GM12878 (cell line): ENCODE results near the gene PAF1. TPM values are rescaled to one million over a fixed set of nuclear protein-coding genes. Genes with fewer than 3 reads are reported as not detected.

Source experiments
- ATAC-seq: fragments of 200-7000 bp; cut with Tn5 transposase; 3 replicates; pipeline ENCODE4 v1.9.1; 2020; ENCODE audit warnings: mild to moderate bottlenecking, moderate library complexity
- BruUV-seq: library from RNA; stranded (reverse); fragments of 400-500 nt; replicated peaks from 2 replicates; lab custom pipeline; 2021; lab: Mats Ljungman, UMichigan
- CTCF ChIA-PET: fragments of 300-600 bp; sonication (Branson Sonifier 250); formaldehyde crosslinking; extraction: SDS; loops from one replicate; lab custom pipeline; 2021; ENCODE audit warnings: inconsistent platforms; lab: Yijun Ruan, JAX
- POLR2A ChIA-PET: fragments of 350-600 bp; formaldehyde crosslinking; extraction: SDS; loops from one replicate; lab custom pipeline; 2021; ENCODE audit warnings: inconsistent platforms; lab: Charles Lee
- RAD21 ChIA-PET: fragments of 300-600 bp; sonication (Branson Sonifier 250); formaldehyde crosslinking; loops from one replicate; lab custom pipeline; 2023; ENCODE audit warnings: antibody characterized with exemption; ENCODE audit not compliant: unreplicated experiment; lab: Charles Lee
- SMC1A ChIA-PET: fragments of 300-600 bp; sonication (Branson Sonifier 250); formaldehyde crosslinking; loops from one replicate; lab custom pipeline; 2023; ENCODE audit not compliant: unreplicated experiment, uncharacterized antibody; lab: Charles Lee
- DNase-seq: peaks from one replicate; pipeline ENCODE4 v3.0.0-alpha.2; 2011; ENCODE audit warnings: low read depth, low spot score
- FAIRE-seq: peaks from 3 replicates; lab custom pipeline; 2011; peaks lifted over from hg19 to GRCh38; lab: Jason Lieb, UNC
- H2AFZ ChIP-seq: 2 replicates; pipeline ENCODE4 v1.6.0; 2011; ENCODE audit warnings: low read depth, low read length, control low read depth; ENCODE audit not compliant: control insufficient read depth
- H3K27ac ChIP-seq: 2 replicates; pipeline ENCODE4 v1.5.1; 2011; ENCODE audit warnings: control low read depth; ENCODE audit not compliant: control insufficient read depth, insufficient read depth
- H3K27me3 ChIP-seq, 2 experiments: replicated peaks in 1 of 2; 2 replicates each; pipeline versions ENCODE4 v1.6.0 to v1.6.1; 2011; ENCODE audit warnings: low read length in 1 of 2; ENCODE audit not compliant: control insufficient read depth in 2 of 2, insufficient read depth in 2 of 2
- H3K36me3 ChIP-seq, 2 experiments: 2 replicates each; pipeline ENCODE4 v1.5.1; 2011; ENCODE audit warnings: low read length in 1 of 2; ENCODE audit not compliant: control insufficient read depth in 2 of 2, insufficient read depth in 2 of 2
- H3K4me1 ChIP-seq: 2 replicates; pipeline ENCODE4 v1.6.1; 2011; ENCODE audit warnings: mild to moderate bottlenecking, low read length, moderate library complexity, mixed read lengths; ENCODE audit not compliant: control insufficient read depth, insufficient read depth
- H3K4me2 ChIP-seq: 2 replicates; pipeline ENCODE4 v1.6.0; 2011; ENCODE audit warnings: control low read depth; ENCODE audit not compliant: control insufficient read depth, insufficient read depth
- H3K4me3 ChIP-seq: fragments of 200-600 bp; sonication (generic); 2 replicates; pipeline ENCODE4 v1.5.1; 2016
- H3K79me2 ChIP-seq: 2 replicates; pipeline ENCODE4 v1.6.0; 2011; ENCODE audit warnings: low read length; ENCODE audit not compliant: control insufficient read depth, insufficient read depth
- H3K9ac ChIP-seq: 2 replicates; pipeline ENCODE4 v1.8.0; 2011; ENCODE audit warnings: low read length, control low read depth, mixed read lengths; ENCODE audit not compliant: control insufficient read depth, insufficient read depth
- H3K9me3 ChIP-seq: replicated peaks from 3 replicates; pipeline ENCODE4 v1.5.1; 2011; ENCODE audit warnings: mild to moderate bottlenecking, low read length; ENCODE audit not compliant: control insufficient read depth, insufficient read depth
- H4K20me1 ChIP-seq: 2 replicates; pipeline ENCODE4 v1.6.0; 2011; ENCODE audit not compliant: control insufficient read depth, insufficient read depth
- ATF3 ChIP-seq: IDR thresholded peaks from 2 replicates; pipeline ENCODE4 v1.6.1; 2011; ENCODE audit warnings: low read depth, mild to moderate bottlenecking, low read length, moderate library complexity, borderline replicate concordance; ENCODE audit errors: extremely low read depth
- BCL3 ChIP-seq: IDR thresholded peaks from 2 replicates; pipeline ENCODE4 v1.6.1; 2011; ENCODE audit warnings: borderline replicate concordance, low read depth, mild to moderate bottlenecking, moderate library complexity, low read length; ENCODE audit not compliant: insufficient read depth, poor library complexity, severe bottlenecking
- MEF2A ChIP-seq: IDR thresholded peaks from 2 replicates; pipeline ENCODE4 v1.6.1; 2011; ENCODE audit warnings: low read depth, mild to moderate bottlenecking, low read length, moderate library complexity; ENCODE audit not compliant: insufficient read depth
- NFYB ChIP-seq: IDR thresholded peaks from 2 replicates; pipeline ENCODE4 v1.6.1; 2011; ENCODE audit warnings: low read depth, mild to moderate bottlenecking, low read length, improper control_type of control experiment, moderate library complexity; ENCODE audit not compliant: insufficient read depth
- RCOR1 ChIP-seq: conservative IDR thresholded peaks from 2 replicates; pipeline ENCODE4 v1.6.1; 2012; ENCODE audit warnings: low read depth, low read length, improper control_type of control experiment
- ZBTB40 ChIP-seq: fragments of 450-650 bp; IDR thresholded peaks from 2 replicates; pipeline ENCODE4 v1.6.1; 2016; ENCODE audit warnings: mild to moderate bottlenecking, moderate library complexity, borderline replicate concordance
- ZNF622 ChIP-seq: fragments of 450-650 bp; IDR thresholded peaks from 2 replicates; pipeline ENCODE4 v1.6.1; 2017; ENCODE audit warnings: mild to moderate bottlenecking, inconsistent platforms
- ZSCAN29 ChIP-seq: fragments of 450-650 bp; IDR thresholded peaks from 2 replicates; pipeline ENCODE4 v1.6.1; 2017; ENCODE audit warnings: mild to moderate bottlenecking, moderate library complexity
- WGBS: methylation state at CpG from one replicate; pipeline ENCODE4 v1.1.6; 2016; ENCODE audit warnings: low lambda C conversion rate; ENCODE audit not compliant: insufficient replicate concordance, insufficient coverage; ENCODE audit errors: missing lambda C conversion rate; 5-methylcytosine and 5-hydroxymethylcytosine counted together
- in situ Hi-C: fragments of 300-500 bp; cut with MboI; formaldehyde crosslinking; loops from 9 replicates; pipeline ENCODE4 v1.14.3; 2018; ENCODE audit warnings: mixed read lengths
- intact Hi-C: fragments of 100-400 bp; cut with micrococcal nuclease; formaldehyde crosslinking; loops from one replicate; pipeline ENCODE4 v1.14.2; 2022; ENCODE audit not compliant: unreplicated experiment
- polyA plus RNA-seq, 11 experiments: library from polyadenylated mRNA; depleted of rRNA in 4 of 11; unstranded in 6 of 11; stranded (reverse) in 5 of 11; fragments of >200 nt; fragmentation: Nextera tagmentation in 4 of 11; fragmentation: Illumina TruSeq in 1 of 11; extraction: Ambion mirVana in 4 of 11; extraction: Trizol in 1 of 11; gene quantifications; 1 replicate in 1 of 11; 2 replicates in 10 of 11; pipeline versions ENCODE4 v1.2.1 to v1.2.3, GENCODE V29; 2011 to 2016; ENCODE audit warnings: inconsistent platforms in 2 of 11, missing spikeins in 2 of 11, low read depth in 1 of 11
- total RNA-seq, 4 experiments: library from RNA; depleted of rRNA in 3 of 4; stranded (reverse); fragments of >200 nt in 3 of 4; fragmentation: Illumina TruSeq in 1 of 4; extraction: Trizol in 1 of 4; gene quantifications; 2 replicates each; pipeline versions ENCODE4 v1.2.1 to v1.2.3, GENCODE V29; 2013 to 2021
- TF ChIP-seq, protein P1 (sequence below): fragments of 450-650 bp; IDR thresholded peaks from 2 replicates; pipeline ENCODE4 v1.6.1; 2017; ENCODE audit warnings: antibody characterized with exemption, mild to moderate bottlenecking, moderate library complexity

The PAF1 gene
- total and polyA plus RNA-seq, 10 of the 15 experiments (the other 5 are each of a cell fraction or from before 2014, with no cell fraction given), result 1.7 to 45.8 (median 39.6) TPM

DNA sequence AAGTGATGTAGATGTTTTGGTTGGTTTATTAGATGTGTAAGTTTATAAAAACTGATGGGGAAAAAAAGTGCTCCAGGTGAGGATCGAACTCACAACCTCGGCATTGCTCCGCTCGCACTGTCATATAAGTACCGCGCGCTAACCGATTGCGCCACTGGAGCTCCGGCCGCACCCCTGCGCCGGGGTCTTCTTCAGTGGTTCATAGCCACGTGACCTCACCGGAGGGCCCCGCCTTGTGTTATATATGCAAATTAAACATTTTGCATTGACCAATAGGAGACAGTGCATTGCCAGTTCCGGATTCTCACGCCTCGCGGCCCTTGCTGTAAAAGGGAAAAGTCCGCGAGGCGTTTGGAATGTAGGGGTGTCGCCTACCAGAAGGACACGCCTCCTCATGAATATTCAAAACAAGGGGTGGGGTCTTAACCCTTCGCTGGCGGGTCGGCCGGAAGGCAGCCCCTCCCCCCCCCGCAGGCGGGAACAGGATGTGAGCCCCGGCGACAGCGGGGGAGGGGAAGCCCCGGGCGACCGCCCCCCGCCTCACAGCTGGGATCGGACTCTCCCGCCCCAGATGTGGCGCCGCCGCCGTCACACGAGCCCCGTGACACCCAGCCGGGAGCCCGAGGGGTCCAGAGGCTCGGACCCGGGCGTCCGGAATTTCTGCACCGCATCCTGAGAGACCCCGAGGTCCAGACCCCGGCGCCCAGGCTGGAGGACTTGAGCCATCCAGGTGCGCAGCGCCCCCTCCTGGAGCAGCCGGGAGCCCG, 21.4 kb upstream of the PAF1 start, which contains the start of gene PLEKHG2:
PLEKHG2 (plus strand) TSS at position 570 of the 767 bp plus-strand sequence. CDS start 1,418 bp downstream, outside the sequence.
- peaks cover 57% of the 10 kb centered on the region for H3K79me2 ChIP-seq
- peak within 1 kb of the TSS; percentile 77 for H3K4me2 ChIP-seq
- DNase-seq (peak; percentile 99), FAIRE-seq (peak; percentile 27), ATAC-seq (peak; percentile 59)
- H4K20me1 ChIP-seq, result no peaks in the 10 kb centered on the region
- in situ Hi-C loops (loop anchor here (5.0 kb wide), 1 partner anchor 290 kb away; no protein-coding TSS in a partner anchor), intact Hi-C loops (loop anchor here (1.0 to 10.0 kb wide), 9 partner anchors 11 to 380 kb away; partner anchors contain the start of genes EID2B, FBXO27, PAK4 and SAMD4B)
- no peaks in the 10 kb centered on the region for H3K27me3 ChIP-seq
- H3K27ac ChIP-seq, result peak within 1 kb of the TSS; percentile 100
- peaks cover 2 to 6% of the 10 kb centered on the region in 2 experiments; a peak in 2 of 4 replicates for H3K36me3 ChIP-seq
- H2AFZ ChIP-seq, result peak within 1 kb of the TSS; percentile 59
- POLR2A ChIA-PET, result interaction anchor here (1.0 to 2.3 kb wide), 7 partner anchors 9 to 65 kb away, joined by 4 to 40 read pairs (median 7); partner anchors contain the start of genes MED29, PAF1 and RPS16
- WGBS, result 1% methylated on average over 50 of the region's 60 CpGs
- H3K9ac ChIP-seq, result peak within 1 kb of the TSS; percentile 99
- BruUV-seq, result no TSS peak
- H3K4me1 ChIP-seq, result peaks cover 15% of the 10 kb centered on the region
- CTCF ChIA-PET, result interaction anchor here (0.6 to 2.3 kb wide), 23 partner anchors 8 to 424 kb away, joined by 3 to 218 read pairs (median 5); partner anchors contain the start of genes DLL3, EID2B, GMFG and MED29
- RAD21 ChIA-PET, result interaction anchor here (0.6 to 2.3 kb wide), 15 partner anchors 13 to 290 kb away, joined by 3 to 159 read pairs (median 5); partner anchors contain the start of genes EID2B, GMFG, MED29 and PAF1
- SMC1A ChIA-PET, result interaction anchor here (0.6 to 2.3 kb wide), 12 partner anchors 13 to 355 kb away, joined by 3 to 146 read pairs (median 4); partner anchors contain the start of genes EID2B, MED29, PAF1 and RPS16
- H3K4me3 ChIP-seq, result peak within 1 kb of the TSS; percentile 98
- no peaks in the 10 kb centered on the region for H3K9me3 ChIP-seq
- TF ChIP-seq MEF2A (0 out of 2 replicates have a peak, but pooled peaks have one; percentile 3), RCOR1 (0 out of 2 replicates have a peak, but pooled peaks have one; percentile 53), NFYB (peak; percentile 77), ZBTB40 (peak; percentile 83), ZSCAN29 (peak; percentile 77), ATF3 (peak; percentile 30; the same call in 1 of the 2 replicates), ZNF622 (no peak), BCL3 (peak; percentile 25)
- TF ChIP-seq, protein P1, sequence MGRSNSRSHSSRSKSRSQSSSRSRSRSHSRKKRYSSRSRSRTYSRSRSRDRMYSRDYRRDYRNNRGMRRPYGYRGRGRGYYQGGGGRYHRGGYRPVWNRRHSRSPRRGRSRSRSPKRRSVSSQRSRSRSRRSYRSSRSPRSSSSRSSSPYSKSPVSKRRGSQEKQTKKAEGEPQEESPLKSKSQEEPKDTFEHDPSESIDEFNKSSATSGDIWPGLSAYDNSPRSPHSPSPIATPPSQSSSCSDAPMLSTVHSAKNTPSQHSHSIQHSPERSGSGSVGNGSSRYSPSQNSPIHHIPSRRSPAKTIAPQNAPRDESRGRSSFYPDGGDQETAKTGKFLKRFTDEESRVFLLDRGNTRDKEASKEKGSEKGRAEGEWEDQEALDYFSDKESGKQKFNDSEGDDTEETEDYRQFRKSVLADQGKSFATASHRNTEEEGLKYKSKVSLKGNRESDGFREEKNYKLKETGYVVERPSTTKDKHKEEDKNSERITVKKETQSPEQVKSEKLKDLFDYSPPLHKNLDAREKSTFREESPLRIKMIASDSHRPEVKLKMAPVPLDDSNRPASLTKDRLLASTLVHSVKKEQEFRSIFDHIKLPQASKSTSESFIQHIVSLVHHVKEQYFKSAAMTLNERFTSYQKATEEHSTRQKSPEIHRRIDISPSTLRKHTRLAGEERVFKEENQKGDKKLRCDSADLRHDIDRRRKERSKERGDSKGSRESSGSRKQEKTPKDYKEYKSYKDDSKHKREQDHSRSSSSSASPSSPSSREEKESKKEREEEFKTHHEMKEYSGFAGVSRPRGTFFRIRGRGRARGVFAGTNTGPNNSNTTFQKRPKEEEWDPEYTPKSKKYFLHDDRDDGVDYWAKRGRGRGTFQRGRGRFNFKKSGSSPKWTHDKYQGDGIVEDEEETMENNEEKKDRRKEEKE, result no peak
